Transverse colon (tissue), 4 donors: ENCODE measurements around the gene TRRAP. TPM values are rescaled to one million over a fixed set of nuclear protein-coding genes. Genes with fewer than 3 reads are reported as not detected.

Experiments
- DNase-seq: peaks from one replicate; pipeline ENCODE4 v3.0.0-alpha.2; 2019
- H3K27ac ChIP-seq, 4 donors: fragments of 200-600 bp; sonication (generic); 2 replicates each; pipeline ENCODE4 v1.5.1; 2016 to 2018; ENCODE audit warnings: inconsistent platforms in 4 of 4
- H3K27me3 ChIP-seq: fragments of 200-600 bp; sonication (generic); 2 replicates; pipeline ENCODE4 v1.5.1; 2017; ENCODE audit warnings: inconsistent platforms
- H3K36me3 ChIP-seq, 4 donors: fragments of 200-600 bp; sonication (generic); 2 replicates each; pipeline ENCODE4 v1.5.1; 2017 to 2019; ENCODE audit warnings: inconsistent platforms in 4 of 4
- H3K4me1 ChIP-seq, 4 donors: fragments of 200-600 bp; sonication (generic); 2 replicates each; pipeline ENCODE4 v1.5.1; 2017 to 2020; ENCODE audit warnings: inconsistent platforms in 4 of 4
- H3K4me3 ChIP-seq, 4 donors: fragments of 200-600 bp; sonication (generic); 1 replicate in 1 of 4; 2 replicates in 3 of 4; pipeline versions ENCODE4 v1.5.1 to v1.6.1; 2017 to 2019; ENCODE audit warnings: inconsistent platforms in 4 of 4
- H3K9me3 ChIP-seq, 2 donors: fragments of 200-600 bp; sonication (generic); 2 replicates each; pipeline ENCODE4 v1.5.1; 2017 to 2019; ENCODE audit warnings: inconsistent platforms in 2 of 2
- EP300 ChIP-seq: sonication (generic); formaldehyde crosslinking; IDR thresholded peaks from one replicate; pipeline ENCODE4 v1.6.1; 2017; ENCODE audit warnings: antibody characterized with exemption, low read depth
- POLR2A ChIP-seq: fragments of 450-650 bp; IDR thresholded peaks from one replicate; pipeline ENCODE4 v1.6.1; 2016; ENCODE audit warnings: antibody characterized with exemption, mild to moderate bottlenecking, moderate library complexity
- POLR2AphosphoS5 ChIP-seq, 3 donors: sonication (generic); formaldehyde crosslinking; IDR thresholded peaks; one replicate each; pipeline ENCODE4 v1.6.1; 2016; ENCODE audit warnings: antibody characterized with exemption in 3 of 3
- WGBS, 2 donors: methylation state at CpG; one replicate each; pipeline ENCODE4 v1.1.5; 2018; ENCODE audit warnings: low coverage in 1 of 2; 5-methylcytosine and 5-hydroxymethylcytosine counted together
- in situ Hi-C, 4 donors: fragments of 200-750 bp; cut with MboI; loops; one replicate each; pipeline versions ENCODE4 v1.15.0 to v1.15.1; 2017; ENCODE audit warnings: low sequenced_read_pairs in 3 of 4, low pct_ligation_motif_present in 1 of 4, low pct_unique_long_range_greater_than_20kb in 1 of 4
- intact Hi-C: fragments of 100-400 bp; cut with DNase I; formaldehyde crosslinking; loops from one replicate; pipeline ENCODE4 v1.15.1; 2023; ENCODE audit warnings: low total_unique reads
- total RNA-seq, 4 donors: library from RNA; depleted of rRNA; stranded (reverse); fragments of >200 nt; gene quantifications; one replicate each; pipeline ENCODE4 v1.1.0, GENCODE V29; 2016
- TF ChIP-seq, protein P1 (sequence below), 5 experiments: fragments of 200-600 bp in 3 of 5; fragments of 450-650 bp in 2 of 5; sonication (generic) in 3 of 5; IDR thresholded peaks; 1 replicate in 2 of 5; 2 replicates in 3 of 5; pipeline ENCODE4 v1.5.1; 2016 to 2017; ENCODE audit warnings: antibody characterized with exemption in 5 of 5, inconsistent platforms in 3 of 5, mild to moderate bottlenecking in 2 of 5, moderate library complexity in 1 of 5

Gene TRRAP
- total RNA-seq, 4 donors from 2014 or later: 27.3 to 73.3 (median 38.0) TPM

DNA sequence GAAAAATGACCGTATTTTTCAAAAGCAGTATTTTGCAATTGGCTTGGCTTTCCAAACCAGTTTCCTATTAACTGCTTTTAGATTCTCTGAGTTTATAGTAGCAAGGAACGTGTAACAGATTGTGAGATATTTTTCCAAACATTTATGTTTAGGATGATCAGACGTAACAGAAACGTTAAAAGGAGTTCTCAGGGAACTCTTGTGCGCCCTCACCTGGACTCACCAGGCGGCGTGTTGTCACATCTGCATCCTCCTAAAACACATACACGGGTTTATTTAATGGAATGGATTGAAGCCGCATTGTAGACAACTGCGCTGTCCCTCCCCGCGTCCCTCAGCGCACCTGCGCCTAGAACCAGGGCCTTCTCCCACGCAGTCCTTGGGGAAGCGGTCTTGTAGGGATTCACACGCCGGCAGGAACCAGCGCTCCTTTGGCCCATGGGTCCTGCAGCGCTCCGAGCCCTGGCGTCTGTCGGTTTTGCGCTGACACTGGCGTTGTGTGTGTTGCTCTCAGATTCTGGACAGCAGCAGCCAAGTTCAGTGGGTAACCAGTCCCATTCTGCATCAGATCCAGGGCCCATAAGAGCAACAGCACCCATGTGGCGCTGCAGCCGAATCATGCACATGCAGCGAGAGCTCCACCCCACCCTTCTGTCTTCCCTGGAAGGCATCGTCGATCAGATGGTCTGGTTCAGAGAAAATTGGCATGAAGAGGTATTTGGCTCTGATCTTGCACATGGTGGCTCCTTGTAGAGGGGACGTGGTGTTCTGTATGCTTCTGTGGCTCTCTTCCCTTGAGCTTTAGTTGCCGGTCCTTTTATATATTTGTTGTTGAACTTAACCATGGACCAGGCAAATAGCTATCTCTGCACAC is 114.9 kb downstream of the TRRAP start:
- in situ Hi-C loops (no loop called here), intact Hi-C loops (no loop called here)
- H3K4me1 ChIP-seq: no peaks in the 10 kb centered on the region
- no peaks in the 10 kb centered on the region for H3K27me3 ChIP-seq
- 93 to 94% methylated on average over 18 to 32 of the region's 32 CpGs for WGBS, 2 donors
- H3K9me3 ChIP-seq: no peaks in the 10 kb centered on the region
- TF ChIP-seq POLR2AphosphoS5 (IDR thresholded peaks at IDR 0.05) (no peak), EP300 (no peak), POLR2A (no peak)
- TF ChIP-seq, protein P1, sequence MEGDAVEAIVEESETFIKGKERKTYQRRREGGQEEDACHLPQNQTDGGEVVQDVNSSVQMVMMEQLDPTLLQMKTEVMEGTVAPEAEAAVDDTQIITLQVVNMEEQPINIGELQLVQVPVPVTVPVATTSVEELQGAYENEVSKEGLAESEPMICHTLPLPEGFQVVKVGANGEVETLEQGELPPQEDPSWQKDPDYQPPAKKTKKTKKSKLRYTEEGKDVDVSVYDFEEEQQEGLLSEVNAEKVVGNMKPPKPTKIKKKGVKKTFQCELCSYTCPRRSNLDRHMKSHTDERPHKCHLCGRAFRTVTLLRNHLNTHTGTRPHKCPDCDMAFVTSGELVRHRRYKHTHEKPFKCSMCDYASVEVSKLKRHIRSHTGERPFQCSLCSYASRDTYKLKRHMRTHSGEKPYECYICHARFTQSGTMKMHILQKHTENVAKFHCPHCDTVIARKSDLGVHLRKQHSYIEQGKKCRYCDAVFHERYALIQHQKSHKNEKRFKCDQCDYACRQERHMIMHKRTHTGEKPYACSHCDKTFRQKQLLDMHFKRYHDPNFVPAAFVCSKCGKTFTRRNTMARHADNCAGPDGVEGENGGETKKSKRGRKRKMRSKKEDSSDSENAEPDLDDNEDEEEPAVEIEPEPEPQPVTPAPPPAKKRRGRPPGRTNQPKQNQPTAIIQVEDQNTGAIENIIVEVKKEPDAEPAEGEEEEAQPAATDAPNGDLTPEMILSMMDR (IDR thresholded peaks at IDR 0.05): no peak
- DNase-seq: no peak
- H3K4me3 ChIP-seq: no peak overlapping the region
- no peak overlapping the region for H3K27ac ChIP-seq
- peaks cover 0 to 69% (median 24%) of the 10 kb centered on the region in 4 donors for H3K36me3 ChIP-seq

DNA sequence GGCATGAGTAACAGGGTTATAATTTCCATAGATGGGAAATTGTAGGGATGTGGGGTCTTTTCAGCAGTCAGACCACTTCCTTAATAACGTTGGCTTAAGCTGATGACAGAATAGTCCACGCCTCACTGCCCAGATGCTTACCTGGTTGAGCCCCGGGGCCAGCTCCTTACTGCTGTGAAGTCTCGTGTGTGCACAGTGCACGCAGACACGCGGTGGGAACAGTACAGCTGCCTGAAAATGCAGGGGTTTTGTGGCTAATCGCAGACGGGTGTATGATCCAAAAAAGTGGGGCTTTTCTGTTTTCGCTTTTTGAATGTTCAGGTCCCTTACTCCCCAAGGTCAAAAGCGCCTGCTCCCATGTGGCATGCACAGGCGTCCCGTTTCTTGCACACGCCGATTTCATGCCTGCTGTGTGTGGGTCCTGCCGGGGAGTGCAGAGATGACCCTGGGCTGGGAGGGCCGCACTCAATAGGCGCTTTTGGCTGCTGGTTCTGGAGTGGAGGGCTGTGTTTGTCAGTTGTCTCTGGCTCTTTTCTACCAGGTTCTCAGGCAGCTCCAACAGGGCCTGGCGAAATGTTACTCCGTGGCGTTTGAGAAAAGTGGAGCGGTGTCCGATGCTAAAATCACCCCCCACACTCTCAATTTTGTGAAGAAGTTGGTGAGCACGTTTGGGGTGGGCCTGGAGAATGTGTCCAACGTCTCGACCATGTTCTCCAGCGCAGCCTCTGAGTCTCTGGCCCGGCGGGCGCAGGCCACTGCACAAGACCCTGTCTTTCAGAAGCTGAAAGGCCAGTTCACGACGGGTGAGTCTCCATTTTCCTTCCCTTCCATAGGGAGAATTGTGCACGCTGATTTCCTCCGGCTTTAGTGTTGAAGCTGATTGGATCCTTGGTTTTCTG is 116.0 kb downstream of the TRRAP start:
- intact Hi-C loops: no loop called here
- H3K4me1 ChIP-seq: peaks cover 0 to 5% (median under 1%) of the 10 kb centered on the region in 4 donors
- in situ Hi-C loops: no loop called here

GRCh38 chr7:98995111-98995510 is 116.8 kb downstream of the TRRAP start:
- Histone ChIP-seq H3K9me3 (no peaks in the 10 kb centered on the region), H3K36me3 (peaks cover 0 to 54% (median 14%) of the 10 kb centered on the region in 4 donors), H3K4me3 (no peak overlapping the region), H3K27ac (no peak overlapping the region), H3K27me3 (no peaks in the 10 kb centered on the region), H3K4me1 (peaks cover 0 to 5% (median 1%) of the 10 kb centered on the region in 4 donors)
- DNase-seq: no peak
- intact Hi-C loops: no loop called here
- in situ Hi-C loops: no loop called here
- WGBS, 2 donors: 92 to 96% methylated on average over 11 to 13 of the region's 13 CpGs
- TF ChIP-seq POLR2AphosphoS5 (IDR thresholded peaks at IDR 0.05): no peak
- TF ChIP-seq EP300: no peak
- TF ChIP-seq, protein P1 (IDR thresholded peaks at IDR 0.05): no peak
- no peak for TF ChIP-seq POLR2A

More for the DNA sequence above, 116.0 kb downstream of the TRRAP start:
- WGBS, 2 donors: 87 to 94% methylated on average over 19 to 34 of the region's 34 CpGs
- no peak overlapping the region for H3K4me3 ChIP-seq
- TF ChIP-seq POLR2A: no peak
- no peak for TF ChIP-seq POLR2AphosphoS5 (IDR thresholded peaks at IDR 0.05)
- DNase-seq: no peak
- no peaks in the 10 kb centered on the region for H3K9me3 ChIP-seq
- H3K27ac ChIP-seq: no peak overlapping the region
- H3K27me3 ChIP-seq: no peaks in the 10 kb centered on the region
- H3K36me3 ChIP-seq: peaks cover 0 to 60% (median 18%) of the 10 kb centered on the region in 4 donors

- TF ChIP-seq EP300: no peak
- TF ChIP-seq, protein P1 (IDR thresholded peaks at IDR 0.05): no peak
- no peak for TF ChIP-seq POLR2AphosphoS5 (IDR thresholded peaks at IDR 0.05)
- no peak for TF ChIP-seq POLR2A
- H3K4me3 ChIP-seq: no peak overlapping the region
Measured at GRCh38 chr7:98995523-98996149, 117.3 kb downstream of the TRRAP start.

More at GRCh38 chr7:98995523-98996149, 117.3 kb downstream of the TRRAP start:
- Histone ChIP-seq H3K36me3 (peaks cover 0 to 48% (median 12%) of the 10 kb centered on the region in 4 donors), H3K9me3 (no peaks in the 10 kb centered on the region), H3K27me3 (no peaks in the 10 kb centered on the region), H3K4me1 (peaks cover 0 to 5% (median 1%) of the 10 kb centered on the region in 4 donors), H3K27ac (no peak overlapping the region)
- DNase-seq: no peak
- in situ Hi-C loops: no loop called here
- 94 to 97% methylated on average over 16 of the region's 16 CpGs for WGBS, 2 donors
- intact Hi-C loops: no loop called here
